ENCODE results near the gene MRPS7. TPM values are rescaled to one million over a fixed set of nuclear protein-coding genes. Genes with fewer than 3 reads are reported as not detected.

Gene MRPS7
- total and polyA plus RNA-seq, 9 of the 15 experiments (the other 6 are each of a cell fraction or from before 2014, with no cell fraction given), result 107 to 244 (median 132) TPM

GRCh38 chr17:75301049-75301448, 39.4 kb downstream of the MRPS7 start:
- in situ Hi-C loops (cut with MboI), result no loop called here
- ATAC-seq (no peak; the same call in 2 of the 3 replicates), DNase-seq (ENCODE audit: extremely low read depth in 1 of 4, low spot score in 3 of 4) (no peak), FAIRE-seq (no peak)
- POLR2A ChIA-PET, result interaction anchor here (0.6 to 1.2 kb wide), 3 partner anchors 12 to 25 kb away, joined by 3 to 4 read pairs (median 3); partner anchors contain the start of gene SLC25A19
- H3K79me2 ChIP-seq (ENCODE audit: control insufficient read depth, insufficient read depth, low read length), result no peaks in the 10 kb centered on the region
- no peaks in the 10 kb centered on the region for H3K36me3 ChIP-seq (ENCODE audit: control insufficient read depth, insufficient read depth, low read length)
- no peak overlapping the region for H3K9ac ChIP-seq (ENCODE audit: insufficient read depth in 1 of 2, low read depth in 2 of 2, low read length in 2 of 2)
- intact Hi-C loops (cut with micrococcal nuclease), result no loop called here
- H3K4me1 ChIP-seq (replicated peaks in 1 of 2; ENCODE audit: control insufficient read depth in 2 of 2, insufficient read depth in 2 of 2, low read length in 2 of 2), result peaks cover 6% of the 10 kb centered on the region in 2 experiments; a peak in 3 of 5 replicates
- H4K20me1 ChIP-seq (replicated peaks; ENCODE audit: control insufficient read depth, insufficient read depth, low read length), result no peaks in the 10 kb centered on the region
- no peaks in the 10 kb centered on the region for H3K27me3 ChIP-seq (ENCODE audit: control insufficient read depth in 2 of 2, insufficient read depth in 2 of 2, low read length in 2 of 2)
- no peaks in the 10 kb centered on the region for H3K9me3 ChIP-seq (replicated peaks; ENCODE audit: control insufficient read depth, insufficient read depth, low read depth, low read length)
- 48% methylated on average over 9 of the region's 9 CpGs for WGBS (ENCODE audit: insufficient coverage, low coverage, missing lambda C conversion rate)
- no peaks in the 10 kb centered on the region for H3K9me1 ChIP-seq (ENCODE audit: control insufficient read depth, insufficient read depth, low read length)
- H2AFZ ChIP-seq (ENCODE audit: low read depth, low read length), result no peak overlapping the region
- TF ChIP-seq RNF219 (CRISPR knock-in tag; IDR thresholded peaks at IDR 0.05), result no peak
- no peak for TF ChIP-seq SUPT5H (IDR thresholded peaks at IDR 0.05)
- TF ChIP-seq FOXK2 (conservative IDR thresholded peaks at IDR 0.05 in 1 of 2, IDR thresholded peaks at IDR 0.05 in 1 of 2; ENCODE audit: low read depth in 2 of 2), result no peak
- TF ChIP-seq NFE2L1 (tag; IDR thresholded peaks at IDR 0.05; ENCODE audit: borderline replicate concordance, low read depth), result no peak
- TF ChIP-seq RFX5 (IDR thresholded peaks at IDR 0.05; ENCODE audit: low read depth, low read length), result no peak
- TF ChIP-seq ZNF408 (CRISPR knock-in tag; IDR thresholded peaks at IDR 0.05; ENCODE audit: low read depth), result no peak
- TF ChIP-seq ZNF174 (CRISPR knock-in tag; IDR thresholded peaks at IDR 0.05), result no peak
- no peak for TF ChIP-seq HDAC3 (IDR thresholded peaks at IDR 0.05; ENCODE audit: borderline replicate concordance, partially characterized antibody)
- TF ChIP-seq DIDO1 (tag; IDR thresholded peaks at IDR 0.05; ENCODE audit: low read depth), result no peak
- no peak for TF ChIP-seq SMARCC2 (IDR thresholded peaks at IDR 0.05; ENCODE audit: low read depth)
- TF ChIP-seq ZNF282 (CRISPR knock-in tag; IDR thresholded peaks at IDR 0.05), result no peak
- no peak overlapping the region for H3K4me2 ChIP-seq (ENCODE audit: insufficient read depth, low read length)
- no peak overlapping the region for H3K4me3 ChIP-seq
- no TSS peak for BruUV-seq (replicated peaks)
- no peak overlapping the region for H3K27ac ChIP-seq (ENCODE audit: extremely low read depth, low read depth, low read length)
- CTCF ChIA-PET (ENCODE audit: low intra/inter-chr PET ratio), result no interaction called here

Measured in K562 (cell line).